Measurements from ENCODE around the gene SH2B2. TPM values are rescaled to one million over a fixed set of nuclear protein-coding genes. Genes with fewer than 3 reads are reported as not detected.

Gene SH2B2
- total RNA-seq, 2 donors from 2014 or later, result 7.7 to 22.3 TPM

GRCh38 chr7:102282465-102283362 is 4.0 kb upstream of the SH2B2 start:
- H3K36me3 ChIP-seq, result no peaks in the 10 kb centered on the region
- no peak for DNase-seq (ENCODE audit: low spot score)
- no peak overlapping the region for H3K4me3 ChIP-seq
- intact Hi-C loops (cut with DNase I), result no loop called here
- no peaks in the 10 kb centered on the region for H3K9me3 ChIP-seq
- no peak overlapping the region for H3K27ac ChIP-seq
- 90% methylated on average over 28 of the region's 32 CpGs for WGBS
- no peaks in the 10 kb centered on the region for H3K27me3 ChIP-seq (replicated peaks; ENCODE audit: insufficient read depth)
- TF ChIP-seq CTCF (IDR thresholded peaks at IDR 0.05) (no peak), POLR2A (IDR thresholded peaks at IDR 0.05) (no peak), POLR2AphosphoS5 (IDR thresholded peaks at IDR 0.05) (no peak)
- peaks cover 1% of the 10 kb centered on the region for H3K4me1 ChIP-seq (replicated peaks)

GRCh38 chr7:102283477-102284189 is 3.0 kb upstream of the SH2B2 start:
- intact Hi-C loops (cut with DNase I), result no loop called here

GRCh38 chr7:102284399-102284798 is 2.3 kb upstream of the SH2B2 start:
- Histone ChIP-seq H3K36me3 (no peaks in the 10 kb centered on the region), H3K27me3 (replicated peaks; ENCODE audit: insufficient read depth) (no peaks in the 10 kb centered on the region), H3K9me3 (no peaks in the 10 kb centered on the region), H3K4me1 (replicated peaks) (peaks cover 6% of the 10 kb centered on the region), H3K27ac (no peak overlapping the region), H3K4me3 (no peak overlapping the region)
- intact Hi-C loops (cut with DNase I), result no loop called here
- 74% methylated on average over 12 of the region's 12 CpGs for WGBS
- DNase-seq (ENCODE audit: low spot score), result no peak
- no peak for TF ChIP-seq POLR2A (IDR thresholded peaks at IDR 0.05)
- no peak for TF ChIP-seq POLR2AphosphoS5 (IDR thresholded peaks at IDR 0.05)
- TF ChIP-seq CTCF (IDR thresholded peaks at IDR 0.05), result no peak

More at GRCh38 chr7:102283477-102284189, 3.0 kb upstream of the SH2B2 start:
- no peaks in the 10 kb centered on the region for H3K27me3 ChIP-seq (replicated peaks; ENCODE audit: insufficient read depth)
- TF ChIP-seq POLR2AphosphoS5 (IDR thresholded peaks at IDR 0.05) (no peak), CTCF (IDR thresholded peaks at IDR 0.05) (no peak), POLR2A (IDR thresholded peaks at IDR 0.05) (no peak)
- no peaks in the 10 kb centered on the region for H3K36me3 ChIP-seq
- DNase-seq (ENCODE audit: low spot score), result no peak
- H3K9me3 ChIP-seq, result no peaks in the 10 kb centered on the region
- no peak overlapping the region for H3K4me3 ChIP-seq
- WGBS, result 83% methylated on average over 10 of the region's 10 CpGs
- H3K4me1 ChIP-seq (replicated peaks), result peaks cover 6% of the 10 kb centered on the region
- H3K27ac ChIP-seq, result no peak overlapping the region

GRCh38 chr7:102284891-102285539 is 1.7 kb upstream of the SH2B2 start:
- Histone ChIP-seq H3K4me1 (replicated peaks) (peaks cover 6% of the 10 kb centered on the region), H3K4me3 (no peak overlapping the region), H3K27me3 (replicated peaks; ENCODE audit: insufficient read depth) (no peaks in the 10 kb centered on the region), H3K9me3 (no peaks in the 10 kb centered on the region), H3K27ac (peak overlapping the region in 1 of 2 donors; percentile 90), H3K36me3 (no peaks in the 10 kb centered on the region)
- TF ChIP-seq POLR2A (IDR thresholded peaks at IDR 0.05) (no peak), CTCF (IDR thresholded peaks at IDR 0.05) (no peak), POLR2AphosphoS5 (IDR thresholded peaks at IDR 0.05) (no peak)
- WGBS, result 56% methylated on average over 19 of the region's 19 CpGs
- no peak for DNase-seq (ENCODE audit: low spot score)
- intact Hi-C loops (cut with DNase I), result no loop called here

Measured in prostate gland (tissue), 2 donors.